ENCODE measurements around the gene EFCAB13.

EFCAB13 gene

GRCh38 chr17:47323382-47324223 lies at the start of gene EFCAB13:
Gene EFCAB13, plus strand, starts transcription at chr17:47323955. Its CDS starts 4,399 bp downstream, at chr17:47328354.
- no peak for TF ChIP-seq Cebpa-rat (IDR thresholded peaks at IDR 0.05)
- Histone ChIP-seq H4K20me1 (no peaks in the 10 kb centered on the region), H3K9ac (peak within 1 kb of the TSS; percentile 76 to 91 (median 82)), H3K27me3 (no peaks in the 10 kb centered on the region), H3K36me3 (0 out of 22 replicates have a peak, but pooled peaks cover 0 to under 1% (median 0%) of the 10 kb centered on the region in 11 experiments), H3K4me1 (peaks cover 0 to 28% (median 14%) of the 10 kb centered on the region in 10 experiments; a peak in 18 of 20 replicates), H3K27ac (peak within 1 kb of the TSS; percentile 82 to 92 (median 87)), H3K4me3 (peak within 1 kb of the TSS; percentile 64 to 78 (median 66)), H3K9me3 (replicated peaks in 1 of 11) (peaks cover 9 to 26% (median 22%) of the 10 kb centered on the region in 11 experiments), H3K4me2 (peak within 1 kb of the TSS; percentile 74 to 95 (median 86))

GRCh38 chr17:47274319-47275069 lies 49.3 kb upstream of the EFCAB13 start:
- no peaks in the 10 kb centered on the region for H3K36me3 ChIP-seq
- no peaks in the 10 kb centered on the region for H4K20me1 ChIP-seq
- H3K4me1 ChIP-seq: peaks cover 51 to 67% (median 64%) of the 10 kb centered on the region in 10 experiments
- H3K9ac ChIP-seq: peak overlapping the region in 2 of 11 experiments; percentile 3 to 46; a peak in 1 of 22 replicates
- no peaks in the 10 kb centered on the region for H3K27me3 ChIP-seq
- H3K9me3 ChIP-seq (replicated peaks in 1 of 11): peaks cover 0 to 16% (median 7%) of the 10 kb centered on the region in 11 experiments; a peak in 18 of 22 replicates
- TF ChIP-seq Cebpa-rat (IDR thresholded peaks at IDR 0.05): no peak
- H3K4me2 ChIP-seq: peak overlapping the region; percentile 83 to 95 (median 90); a peak in 21 of 22 replicates
- no peak overlapping the region for H3K4me3 ChIP-seq
- H3K27ac ChIP-seq: peak overlapping the region in 2 of 11 experiments; percentile 59 to 95; a peak in 1 of 22 replicates

- peaks cover 60 to 76% (median 73%) of the 10 kb centered on the region in 10 experiments for H3K4me1 ChIP-seq
- H3K4me3 ChIP-seq: peak overlapping the region in 1 of 10 experiments; percentile 9; a peak in 1 of 20 replicates
- H3K9ac ChIP-seq: peak overlapping the region in 5 of 11 experiments; percentile 3 to 47 (median 24); a peak in 6 of 22 replicates
- H3K4me2 ChIP-seq: peak overlapping the region; percentile 83 to 95 (median 90)
- TF ChIP-seq Cebpa-rat (IDR thresholded peaks at IDR 0.05): no peak
- H3K27ac ChIP-seq: peak overlapping the region in 7 of 11 experiments; percentile 22 to 95 (median 51); a peak in 12 of 22 replicates
- no peaks in the 10 kb centered on the region for H4K20me1 ChIP-seq
- no peaks in the 10 kb centered on the region for H3K27me3 ChIP-seq
- H3K36me3 ChIP-seq: no peaks in the 10 kb centered on the region
- peaks cover 0 to 6% (median 0%) of the 10 kb centered on the region in 11 experiments; a peak in 9 of 22 replicates for H3K9me3 ChIP-seq (replicated peaks in 1 of 11)
Measured at GRCh38 chr17:47275245-47275984, 48.3 kb upstream of the EFCAB13 start.

GRCh38 chr17:47276444-47276843 lies 47.3 kb upstream of the EFCAB13 start:
- Histone ChIP-seq H3K27me3 (no peaks in the 10 kb centered on the region), H3K4me1 (peaks cover 70 to 85% (median 82%) of the 10 kb centered on the region in 10 experiments), H3K36me3 (no peaks in the 10 kb centered on the region), H3K9ac (no peak overlapping the region), H3K4me2 (peak overlapping the region; percentile 83 to 95 (median 90)), H3K4me3 (no peak overlapping the region), H3K9me3 (replicated peaks in 1 of 11) (no peaks in the 10 kb centered on the region), H3K27ac (peak overlapping the region in 5 of 11 experiments; percentile 30 to 95 (median 59); a peak in 10 of 22 replicates), H4K20me1 (no peaks in the 10 kb centered on the region)
- no peak for TF ChIP-seq Cebpa-rat (IDR thresholded peaks at IDR 0.05)

GRCh38 chr17:47276868-47277267 lies 46.9 kb upstream of the EFCAB13 start:
- Histone ChIP-seq H3K27me3 (no peaks in the 10 kb centered on the region), H3K4me2 (peak overlapping the region; percentile 83 to 95 (median 90); a peak in 21 of 22 replicates), H4K20me1 (no peaks in the 10 kb centered on the region), H3K4me1 (peaks cover 75 to 89% (median 86%) of the 10 kb centered on the region in 10 experiments), H3K27ac (peak overlapping the region in 6 of 11 experiments; percentile 12 to 95 (median 75); a peak in 10 of 22 replicates), H3K4me3 (no peak overlapping the region), H3K9ac (no peak overlapping the region), H3K36me3 (no peaks in the 10 kb centered on the region), H3K9me3 (replicated peaks in 1 of 11) (no peaks in the 10 kb centered on the region)
- no peak for TF ChIP-seq Cebpa-rat (IDR thresholded peaks at IDR 0.05)

- Histone ChIP-seq H3K4me1 (peaks cover 81 to 95% (median 90%) of the 10 kb centered on the region in 10 experiments), H3K4me2 (peak overlapping the region; percentile 81 to 95 (median 90)), H3K9ac (peak overlapping the region in 3 of 11 experiments; percentile 70 to 81 (median 81); a peak in 3 of 22 replicates), H3K27ac (peak overlapping the region in 9 of 11 experiments; percentile 81 to 95 (median 91); a peak in 17 of 22 replicates), H3K4me3 (no peak overlapping the region), H3K9me3 (replicated peaks in 1 of 11) (no peaks in the 10 kb centered on the region), H3K36me3 (no peaks in the 10 kb centered on the region), H4K20me1 (no peaks in the 10 kb centered on the region), H3K27me3 (no peaks in the 10 kb centered on the region)
- no peak for TF ChIP-seq Cebpa-rat (IDR thresholded peaks at IDR 0.05)
Measured at GRCh38 chr17:47277921-47278320, 45.8 kb upstream of the EFCAB13 start.

- peak overlapping the region in 10 of 11 experiments; percentile 16 to 81 (median 72); a peak in 18 of 22 replicates for H3K9ac ChIP-seq
- no peaks in the 10 kb centered on the region for H3K36me3 ChIP-seq
- no peaks in the 10 kb centered on the region for H3K27me3 ChIP-seq
- peak overlapping the region; percentile 81 to 95 (median 90) for H3K4me2 ChIP-seq
- peaks cover 81 to 94% (median 89%) of the 10 kb centered on the region in 10 experiments for H3K4me1 ChIP-seq
- TF ChIP-seq Cebpa-rat (IDR thresholded peaks at IDR 0.05): no peak
- H3K9me3 ChIP-seq (replicated peaks in 1 of 11): no peaks in the 10 kb centered on the region
- peak overlapping the region in 4 of 10 experiments; percentile 8 to 46 (median 32); a peak in 5 of 20 replicates for H3K4me3 ChIP-seq
- H4K20me1 ChIP-seq: no peaks in the 10 kb centered on the region
- peak overlapping the region; percentile 54 to 95 (median 87); a peak in 21 of 22 replicates for H3K27ac ChIP-seq
Measured at GRCh38 chr17:47278561-47278960, 45.2 kb upstream of the EFCAB13 start.
